Activated B cell treated with CpG ODN at 0.5 μM for 24 hours (primary cell): Measurements from ENCODE around the gene MREG. TPM values are rescaled to one million over a fixed set of nuclear protein-coding genes. Genes with fewer than 3 reads are reported as not detected.
A peak's percentile ranks its signal among the peaks of the same experiment; 100 is the strongest.

ENCODE experiments used
- ATAC-seq: fragments of 200-7000 bp; cut with Tn5 transposase; one replicate; pipeline ENCODE4 v1.10.0; 2021; ENCODE audit warnings: low read depth, mild to moderate bottlenecking, moderate library complexity
- CTCF ChIA-PET: fragments of 350-600 bp; sonication (Branson Sonifier 250); formaldehyde crosslinking; loops from one replicate; lab custom pipeline; 2021; ENCODE audit warnings: antibody characterized with exemption; lab: Charles Lee
- POLR2A ChIA-PET: fragments of 350-600 bp; sonication (Branson Sonifier 250); formaldehyde crosslinking; loops from one replicate; lab custom pipeline; 2021; ENCODE audit warnings: antibody characterized with exemption; lab: Charles Lee
- DNase-seq: peaks from one replicate; pipeline ENCODE4 v3.0.0; 2022
- H3K27ac Mint-ChIP-seq: one replicate; pipeline ENCODE4 v1.8.0; 2020; ENCODE audit warnings: mixed read lengths
- H3K27me3 Mint-ChIP-seq: one replicate; pipeline ENCODE4 v1.8.0; 2021; ENCODE audit warnings: mixed read lengths
- H3K36me3 Mint-ChIP-seq: one replicate; pipeline ENCODE4 v1.8.0; 2021; ENCODE audit warnings: low read depth, mixed read lengths
- H3K4me1 Mint-ChIP-seq: one replicate; pipeline ENCODE4 v1.8.0; 2021; ENCODE audit warnings: mixed read lengths
- H3K4me3 Mint-ChIP-seq: one replicate; pipeline ENCODE4 v1.8.0; 2020; ENCODE audit warnings: mild to moderate bottlenecking, mixed read lengths
- H3K9me3 Mint-ChIP-seq: one replicate; pipeline ENCODE4 v1.8.0; 2020; ENCODE audit warnings: mixed read lengths
- CTCF ChIP-seq: fragments of 200-600 bp; IDR thresholded peaks from one replicate; pipeline ENCODE4 v1.8.0; 2022; ENCODE audit warnings: antibody characterized with exemption, mild to moderate bottlenecking
- intact Hi-C: fragments of 100-400 bp; cut with micrococcal nuclease; formaldehyde crosslinking; loops from one replicate; pipeline ENCODE4 v1.15.1; 2024
- total RNA-seq: library from RNA; stranded (reverse); gene quantifications from 2 replicates; pipeline ENCODE4 v1.2.3, GENCODE V29; 2022

The MREG gene
- total RNA-seq, 1 donor from 2014 or later = 16.6 TPM

GRCh38 chr2:215940645-215941184, 72.6 kb downstream of the MREG start:
- no peak overlapping the region for H3K27ac Mint-ChIP-seq
- no peaks in the 10 kb centered on the region for H3K9me3 Mint-ChIP-seq
- DNase-seq (no peak), ATAC-seq (no peak)
- no peaks in the 10 kb centered on the region for H3K27me3 Mint-ChIP-seq
- intact Hi-C loops = no loop called here
- H3K36me3 Mint-ChIP-seq = peaks cover 35% of the 10 kb centered on the region
- H3K4me1 Mint-ChIP-seq = no peaks in the 10 kb centered on the region
- ChIA-PET POLR2A (no interaction called here), CTCF (no interaction called here)
- no peak overlapping the region for H3K4me3 Mint-ChIP-seq
- no peak for TF ChIP-seq CTCF

GRCh38 chr2:215937190-215937589, 76.2 kb downstream of the MREG start:
- H3K9me3 Mint-ChIP-seq = no peaks in the 10 kb centered on the region
- CTCF ChIA-PET = no interaction called here
- H3K4me1 Mint-ChIP-seq = no peaks in the 10 kb centered on the region
- ATAC-seq = no peak
- H3K36me3 Mint-ChIP-seq = peaks cover 15% of the 10 kb centered on the region
- POLR2A ChIA-PET = no interaction called here
- TF ChIP-seq CTCF = no peak
- no peaks in the 10 kb centered on the region for H3K27me3 Mint-ChIP-seq
- H3K4me3 Mint-ChIP-seq = no peak overlapping the region
- no peak overlapping the region for H3K27ac Mint-ChIP-seq
- no peak for DNase-seq
- intact Hi-C loops = no loop called here

- CTCF ChIA-PET = no interaction called here
- no peaks in the 10 kb centered on the region for H3K4me1 Mint-ChIP-seq
- TF ChIP-seq CTCF = no peak
- POLR2A ChIA-PET = no interaction called here
- intact Hi-C loops = no loop called here
- H3K27me3 Mint-ChIP-seq = peaks cover 5% of the 10 kb centered on the region
- ATAC-seq (no peak), DNase-seq (no peak)
- H3K9me3 Mint-ChIP-seq = no peaks in the 10 kb centered on the region
- H3K4me3 Mint-ChIP-seq = no peak overlapping the region
- no peaks in the 10 kb centered on the region for H3K36me3 Mint-ChIP-seq
- no peak overlapping the region for H3K27ac Mint-ChIP-seq
Measured at GRCh38 chr2:215933151-215933550, 80.2 kb downstream of the MREG start.

GRCh38 chr2:215931256-215931903, 82.0 kb downstream of the MREG start:
- no peaks in the 10 kb centered on the region for H3K9me3 Mint-ChIP-seq
- TF ChIP-seq CTCF = peak; percentile 87
- H3K4me3 Mint-ChIP-seq = no peak overlapping the region
- H3K27ac Mint-ChIP-seq = no peak overlapping the region
- peak; percentile 65 for ATAC-seq
- ChIA-PET POLR2A (interaction anchor here (0.5 kb wide), 2 partner anchors 16 to 87 kb away, joined by 3 to 4 read pairs; no protein-coding TSS in a partner anchor), CTCF (interaction anchor here (0.6 to 2.9 kb wide), 12 partner anchors 8 to 661 kb away, joined by 3 to 18 read pairs (median 3); no protein-coding TSS in a partner anchor)
- H3K4me1 Mint-ChIP-seq = no peaks in the 10 kb centered on the region
- intact Hi-C loops = loop anchor here (1.0 kb wide), 1 partner anchor 477 kb away; no protein-coding TSS in a partner anchor
- H3K36me3 Mint-ChIP-seq = no peaks in the 10 kb centered on the region
- no peak for DNase-seq
- peaks cover 5% of the 10 kb centered on the region for H3K27me3 Mint-ChIP-seq

GRCh38 chr2:215930505-215931253, 82.7 kb downstream of the MREG start:
- Mint-ChIP-seq H3K9me3 (no peaks in the 10 kb centered on the region), H3K4me3 (no peak overlapping the region), H3K4me1 (no peaks in the 10 kb centered on the region), H3K27ac (no peak overlapping the region), H3K36me3 (no peaks in the 10 kb centered on the region), H3K27me3 (peaks cover 5% of the 10 kb centered on the region)
- intact Hi-C loops = loop anchor here (1.0 kb wide), 1 partner anchor 476 kb away; no protein-coding TSS in a partner anchor
- no peak for DNase-seq
- ChIA-PET CTCF (interaction anchor here (0.6 to 2.9 kb wide), 10 partner anchors 9 to 660 kb away, joined by 3 to 18 read pairs (median 3); no protein-coding TSS in a partner anchor), POLR2A (interaction anchor here (0.5 kb wide), 1 partner anchor 87 kb away, joined by 3 read pairs; no protein-coding TSS in a partner anchor)
- TF ChIP-seq CTCF = no peak
- no peak for ATAC-seq
